Naive thymus-derived CD4-positive, alpha-beta T cell (primary cell): ENCODE measurements around the gene LINC01488. TPM values are rescaled to one million over a fixed set of nuclear protein-coding genes. Genes with fewer than 3 reads are reported as not detected.

ENCODE experiments used
- ATAC-seq: fragments of 150-1000 bp; cut with Tn5 transposase; 2 replicates; pipeline ENCODE4 v1.10.0; 2021; ENCODE audit warnings: mild to moderate bottlenecking, moderate library complexity
- CTCF ChIA-PET: fragments of 350-600 bp; sonication (Branson Sonifier 250); formaldehyde crosslinking; loops from one replicate; lab custom pipeline; 2021; ENCODE audit warnings: antibody characterized with exemption; lab: Charles Lee
- POLR2A ChIA-PET: fragments of 350-600 bp; sonication (Branson Sonifier 250); formaldehyde crosslinking; loops from one replicate; lab custom pipeline; 2021; ENCODE audit warnings: antibody characterized with exemption, inconsistent platforms; lab: Charles Lee
- DNase-seq, 9 donors: peaks; one replicate each; pipeline versions ENCODE4 v3.0.0 to v3.0.0-alpha.2; 2020 to 2022; ENCODE audit warnings: mixed read lengths in 1 of 9
- H3K27ac ChIP-seq: one replicate; pipeline ENCODE4 v1.7.0; 2013; ENCODE audit warnings: mild to moderate bottlenecking, low read depth, low read length, moderate library complexity
- H3K27me3 ChIP-seq, 2 donors: one replicate each; pipeline ENCODE4 v1.7.0; 2013; ENCODE audit warnings: low read length in 2 of 2, mild to moderate bottlenecking in 2 of 2, moderate library complexity in 2 of 2; ENCODE audit not compliant: control insufficient read depth in 2 of 2, insufficient read depth in 2 of 2
- H3K36me3 ChIP-seq, 3 experiments: 1 replicate in 2 of 3; 2 replicates in 1 of 3; pipeline ENCODE4 v1.7.0; 2013; ENCODE audit warnings: low read length in 3 of 3, mild to moderate bottlenecking in 3 of 3, moderate library complexity in 1 of 3; ENCODE audit not compliant: insufficient read depth in 3 of 3, control insufficient read depth in 2 of 3
- H3K4me1 ChIP-seq, 2 donors: one replicate each; pipeline ENCODE4 v1.7.0; 2013; ENCODE audit warnings: low read length in 2 of 2, mild to moderate bottlenecking in 2 of 2, moderate library complexity in 1 of 2; ENCODE audit not compliant: control insufficient read depth in 2 of 2, insufficient read depth in 2 of 2
- H3K4me3 ChIP-seq: 2 replicates; pipeline ENCODE4 v1.7.0; 2013; ENCODE audit warnings: mild to moderate bottlenecking, low read length
- H3K9me3 ChIP-seq, 3 experiments: 1 replicate in 2 of 3; 2 replicates in 1 of 3; pipeline ENCODE4 v1.7.0; 2013; ENCODE audit warnings: low read length in 3 of 3; ENCODE audit not compliant: control insufficient read depth in 2 of 3
- H3K27ac Mint-ChIP-seq, 9 donors: one replicate each; pipeline ENCODE4 v1.8.0; 2020 to 2022; ENCODE audit warnings: mixed read lengths in 9 of 9, mild to moderate bottlenecking in 8 of 9, moderate library complexity in 5 of 9, inconsistent platforms in 2 of 9
- H3K27me3 Mint-ChIP-seq, 5 donors: one replicate each; pipeline ENCODE4 v1.8.0; 2021 to 2022; ENCODE audit warnings: mixed read lengths in 5 of 5, mild to moderate bottlenecking in 1 of 5
- H3K36me3 Mint-ChIP-seq, 5 donors: one replicate each; pipeline ENCODE4 v1.8.0; 2020 to 2022; ENCODE audit warnings: mixed read lengths in 5 of 5, mild to moderate bottlenecking in 3 of 5, inconsistent platforms in 1 of 5
- H3K4me1 Mint-ChIP-seq, 7 donors: one replicate each; pipeline ENCODE4 v1.8.0; 2020 to 2022; ENCODE audit warnings: mixed read lengths in 7 of 7, mild to moderate bottlenecking in 3 of 7, inconsistent platforms in 1 of 7
- H3K4me3 Mint-ChIP-seq, 10 donors: one replicate each; pipeline ENCODE4 v1.8.0; 2020 to 2022; ENCODE audit warnings: mild to moderate bottlenecking in 10 of 10, mixed read lengths in 10 of 10, moderate library complexity in 6 of 10, inconsistent platforms in 2 of 10
- H3K9me3 Mint-ChIP-seq, 11 donors: one replicate each; pipeline ENCODE4 v1.8.0; 2020 to 2022; ENCODE audit warnings: mixed read lengths in 11 of 11, mild to moderate bottlenecking in 4 of 11, inconsistent platforms in 1 of 11, moderate library complexity in 1 of 11
- intact Hi-C, 2 donors: fragments of 100-400 bp; cut with micrococcal nuclease; formaldehyde crosslinking; loops; one replicate each; pipeline ENCODE4 v1.15.1; 2023
- polyA plus RNA-seq, 2 donors: library from polyadenylated mRNA; unstranded; fragments of 300-500 nt; fragmentation: Illumina TruSeq; gene quantifications; one replicate each; pipeline ENCODE4 v1.2.3, GENCODE V29; 2021
- total RNA-seq, 6 experiments: library from RNA in 5 of 6; stranded (reverse) in 5 of 6; gene quantifications; 1 replicate in 5 of 6; 2 replicates in 1 of 6; pipeline ENCODE4 v1.2.3 and lab custom pipeline; 2021 to 2026

The LINC01488 gene
- total and polyA plus RNA-seq, 7 experiments from 2014 or later, result not detected

- H3K27me3 Mint-ChIP-seq, result peaks cover 0 to 19% (median 9%) of the 10 kb centered on the region in 5 donors
These were observed 18.1 kb upstream of the LINC01488 start for GRCh38 chr11:69463181-69463994.

GRCh38 chr11:69463995-69464960, 17.2 kb upstream of the LINC01488 start:
- intact Hi-C loops, result no loop called here
- H3K9me3 ChIP-seq, result peaks cover 0 to 14% (median 0%) of the 10 kb centered on the region in 3 experiments
- ATAC-seq, result no peak
- no peaks in the 10 kb centered on the region for H3K4me1 ChIP-seq
- no peaks in the 10 kb centered on the region for H3K27me3 ChIP-seq
- Mint-ChIP-seq H3K4me1 (peaks cover 0 to 4% (median 0%) of the 10 kb centered on the region in 7 donors), H3K4me3 (no peak overlapping the region), H3K27me3 (peaks cover 0 to 19% (median 9%) of the 10 kb centered on the region in 5 donors), H3K9me3 (peaks cover 5 to 20% (median 13%) of the 10 kb centered on the region in 11 donors), H3K27ac (no peak overlapping the region), H3K36me3 (peaks cover 0 to 9% (median 4%) of the 10 kb centered on the region in 5 donors)
- POLR2A ChIA-PET, result no interaction called here
- H3K4me3 ChIP-seq, result no peak overlapping the region
- CTCF ChIA-PET, result no interaction called here
- no peak overlapping the region for H3K27ac ChIP-seq
- no peak for DNase-seq
- H3K36me3 ChIP-seq, result no peaks in the 10 kb centered on the region

More at GRCh38 chr11:69463181-69463994, 18.1 kb upstream of the LINC01488 start:
- Histone ChIP-seq H3K36me3 (no peaks in the 10 kb centered on the region), H3K27ac (no peak overlapping the region), H3K9me3 (peaks cover 0 to 14% (median 0%) of the 10 kb centered on the region in 3 experiments), H3K4me3 (no peak overlapping the region), H3K27me3 (no peaks in the 10 kb centered on the region), H3K4me1 (no peaks in the 10 kb centered on the region)
- POLR2A ChIA-PET, result no interaction called here
- CTCF ChIA-PET, result no interaction called here
- no peak overlapping the region for H3K27ac Mint-ChIP-seq
- H3K4me3 Mint-ChIP-seq, result no peak overlapping the region
- peaks cover 5 to 27% (median 13%) of the 10 kb centered on the region in 11 donors for H3K9me3 Mint-ChIP-seq
- intact Hi-C loops, result no loop called here
- H3K36me3 Mint-ChIP-seq, result peaks cover 0 to 9% (median 4%) of the 10 kb centered on the region in 5 donors
- H3K4me1 Mint-ChIP-seq, result peaks cover 0 to 4% (median 0%) of the 10 kb centered on the region in 7 donors
- ATAC-seq, result no peak
- DNase-seq, result no peak

DNA sequence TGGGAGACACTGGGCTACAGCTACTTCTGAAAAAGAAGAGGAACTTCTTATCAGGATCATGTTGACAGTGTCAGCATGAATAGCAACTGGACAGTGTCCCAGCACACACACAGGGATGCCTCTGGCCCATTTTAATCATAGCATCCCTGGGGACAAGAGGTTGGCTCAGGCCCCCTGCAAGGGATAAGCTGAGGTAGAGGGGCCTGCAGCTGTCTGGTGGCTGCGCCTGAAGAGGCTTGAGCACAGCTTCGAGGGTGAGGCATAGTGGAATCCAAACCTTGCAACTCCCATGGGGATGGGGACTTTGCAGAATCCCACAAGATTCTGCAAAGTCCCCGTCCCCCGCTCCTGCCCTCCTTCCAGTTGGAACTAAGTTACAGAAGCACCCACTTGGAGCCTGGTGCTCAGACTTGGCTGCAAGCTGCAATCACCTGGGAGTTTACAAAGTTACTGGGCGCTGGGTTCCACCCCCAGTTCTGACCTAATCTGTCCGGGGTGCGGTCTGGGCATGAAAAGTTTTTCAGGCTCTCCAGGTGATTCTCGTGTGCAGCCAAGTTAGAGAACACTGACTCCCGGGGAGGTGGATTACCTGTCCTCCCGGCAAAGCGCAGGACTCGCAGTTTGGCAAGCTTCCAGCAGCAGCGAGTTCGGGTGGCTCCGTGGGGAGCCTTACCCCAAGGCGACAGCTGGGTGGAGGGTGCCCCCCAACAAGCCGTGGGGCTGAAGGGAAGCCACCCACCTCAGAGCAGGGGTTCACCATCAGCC, 16.0 kb upstream of the LINC01488 start:
- Histone ChIP-seq H3K27me3 (no peaks in the 10 kb centered on the region), H3K9me3 (peaks cover 0 to 12% (median 0%) of the 10 kb centered on the region in 3 experiments), H3K27ac (no peak overlapping the region), H3K4me3 (no peak overlapping the region), H3K4me1 (no peaks in the 10 kb centered on the region), H3K36me3 (no peaks in the 10 kb centered on the region)
- no peak overlapping the region for H3K4me3 Mint-ChIP-seq
- H3K9me3 Mint-ChIP-seq, result peaks cover under 1 to 14% (median 10%) of the 10 kb centered on the region in 11 donors
- intact Hi-C loops, result no loop called here
- H3K4me1 Mint-ChIP-seq, result peaks cover 0 to 4% (median 0%) of the 10 kb centered on the region in 7 donors
- no peak for DNase-seq
- no peak overlapping the region for H3K27ac Mint-ChIP-seq
- H3K27me3 Mint-ChIP-seq, result peaks cover 0 to 14% (median 9%) of the 10 kb centered on the region in 5 donors
- ATAC-seq, result no peak
- POLR2A ChIA-PET, result no interaction called here
- peaks cover 0 to 9% (median 0%) of the 10 kb centered on the region in 5 donors for H3K36me3 Mint-ChIP-seq
- CTCF ChIA-PET, result no interaction called here

DNA sequence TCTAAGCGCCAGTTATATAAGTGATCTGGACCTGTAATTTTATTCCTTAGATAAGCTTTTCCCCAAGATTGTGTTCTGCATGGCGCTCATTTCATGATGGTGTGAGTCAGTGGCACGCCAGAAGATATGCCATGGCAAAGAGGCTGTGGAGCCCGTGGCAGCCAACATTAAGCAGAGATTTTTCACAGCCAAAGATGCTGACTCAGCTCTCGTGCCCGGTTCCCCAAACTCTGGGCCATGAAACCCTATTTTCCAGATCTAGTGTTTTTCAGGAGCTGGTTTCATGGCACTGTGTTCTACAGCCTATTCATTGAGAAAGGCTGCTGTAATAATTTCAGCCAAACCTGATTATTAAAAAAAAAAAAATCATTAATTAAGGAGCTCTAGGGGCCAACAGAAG, 15.4 kb upstream of the LINC01488 start:
- peaks cover 0 to 4% (median 0%) of the 10 kb centered on the region in 7 donors for H3K4me1 Mint-ChIP-seq
- no peaks in the 10 kb centered on the region for H3K36me3 ChIP-seq
- CTCF ChIA-PET, result no interaction called here
- no peak overlapping the region for H3K27ac ChIP-seq
- no peak overlapping the region for H3K4me3 ChIP-seq
- no peak overlapping the region for H3K27ac Mint-ChIP-seq
- DNase-seq (no peak), ATAC-seq (no peak)
- peaks cover 0 to 6% (median 0%) of the 10 kb centered on the region in 3 experiments for H3K9me3 ChIP-seq
- intact Hi-C loops, result no loop called here
- peaks cover 0 to 8% (median 4%) of the 10 kb centered on the region in 11 donors for H3K9me3 Mint-ChIP-seq
- H3K36me3 Mint-ChIP-seq, result peaks cover 0 to 4% (median 0%) of the 10 kb centered on the region in 5 donors
- no peaks in the 10 kb centered on the region for H3K4me1 ChIP-seq
- H3K27me3 Mint-ChIP-seq, result peaks cover 0 to 12% (median 9%) of the 10 kb centered on the region in 5 donors
- POLR2A ChIA-PET, result no interaction called here
- no peaks in the 10 kb centered on the region for H3K27me3 ChIP-seq
- H3K4me3 Mint-ChIP-seq, result no peak overlapping the region

DNA sequence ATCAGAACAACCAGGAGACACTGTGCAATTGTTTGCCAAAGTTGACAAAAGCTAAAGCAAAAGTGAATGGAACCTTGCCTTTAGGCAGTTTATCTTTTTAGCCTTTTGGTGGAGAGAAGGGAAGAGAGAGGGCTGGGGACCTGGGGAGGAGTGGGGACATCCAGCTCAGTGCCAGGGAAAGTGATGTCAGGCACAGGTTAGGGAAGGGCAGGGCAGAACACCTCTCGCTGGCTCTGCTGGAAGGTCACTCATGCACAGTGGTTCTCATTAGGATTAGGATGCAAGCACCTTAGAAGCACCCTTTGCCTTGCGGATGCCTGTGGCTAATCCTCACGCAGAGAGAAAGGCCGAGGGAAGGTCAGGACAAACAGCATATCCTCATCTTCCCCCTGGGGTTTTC, 14.3 kb upstream of the LINC01488 start:
- Mint-ChIP-seq H3K9me3 (peaks cover 0 to 2% (median 0%) of the 10 kb centered on the region in 11 donors), H3K4me3 (no peak overlapping the region)
- no peak for ATAC-seq

DNA sequence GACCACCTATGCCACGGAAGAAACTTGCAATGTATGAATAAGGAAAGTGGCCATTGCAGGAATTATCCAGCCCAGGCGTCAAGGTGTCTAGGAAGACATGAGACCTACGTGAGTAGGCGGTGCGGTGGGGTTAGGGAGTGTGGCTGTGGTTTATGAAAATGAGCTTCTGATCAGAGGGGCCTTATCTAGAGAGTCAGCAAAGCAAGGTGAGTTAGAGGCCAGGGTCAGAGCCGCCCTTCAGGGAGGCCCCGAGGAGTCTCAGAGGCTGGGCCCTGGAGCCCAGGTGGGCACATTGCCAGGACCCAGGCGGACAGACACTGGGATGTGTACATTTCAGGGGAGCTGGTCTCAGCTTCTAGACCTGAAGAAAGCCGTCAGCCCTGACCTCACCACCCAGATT, 13.8 kb upstream of the LINC01488 start:
- H3K27ac ChIP-seq, result no peak overlapping the region
- H3K4me3 ChIP-seq, result no peak overlapping the region
- no peaks in the 10 kb centered on the region for H3K9me3 ChIP-seq
- H3K27me3 ChIP-seq, result no peaks in the 10 kb centered on the region
- peaks cover 0 to 4% (median 0%) of the 10 kb centered on the region in 7 donors for H3K4me1 Mint-ChIP-seq
- intact Hi-C loops, result no loop called here
- ATAC-seq (no peak), DNase-seq (no peak)
- POLR2A ChIA-PET, result no interaction called here
- peaks cover 0 to 2% (median 0%) of the 10 kb centered on the region in 11 donors for H3K9me3 Mint-ChIP-seq
- H3K27ac Mint-ChIP-seq, result no peak overlapping the region
- H3K36me3 ChIP-seq, result no peaks in the 10 kb centered on the region
- CTCF ChIA-PET, result no interaction called here
- H3K4me3 Mint-ChIP-seq, result no peak overlapping the region
- H3K36me3 Mint-ChIP-seq, result no peaks in the 10 kb centered on the region
- H3K4me1 ChIP-seq, result no peaks in the 10 kb centered on the region
- H3K27me3 Mint-ChIP-seq, result peaks cover 0 to 5% (median under 1%) of the 10 kb centered on the region in 5 donors

More for the DNA sequence above, 14.3 kb upstream of the LINC01488 start:
- Histone ChIP-seq H3K27me3 (no peaks in the 10 kb centered on the region), H3K9me3 (no peaks in the 10 kb centered on the region), H3K4me3 (no peak overlapping the region), H3K4me1 (no peaks in the 10 kb centered on the region), H3K36me3 (no peaks in the 10 kb centered on the region), H3K27ac (no peak overlapping the region)
- peaks cover 0 to 4% (median 0%) of the 10 kb centered on the region in 7 donors for H3K4me1 Mint-ChIP-seq
- POLR2A ChIA-PET, result no interaction called here
- DNase-seq, result no peak
- peaks cover 0 to 5% (median 4%) of the 10 kb centered on the region in 5 donors for H3K27me3 Mint-ChIP-seq
- H3K36me3 Mint-ChIP-seq, result no peaks in the 10 kb centered on the region
- CTCF ChIA-PET, result no interaction called here
- intact Hi-C loops, result no loop called here
- H3K27ac Mint-ChIP-seq, result no peak overlapping the region
